Sigmoid colon (tissue), 4 donors: ENCODE data around the gene TMCO6.

Experiments
- CTCF ChIP-seq, 4 experiments: fragments of 450-650 bp in 3 of 4; fragments of 200-600 bp in 1 of 4; IDR thresholded peaks; one replicate each; pipeline ENCODE4 v1.5.1; 2016 to 2019; ENCODE audit warnings: antibody characterized with exemption in 4 of 4, mild to moderate bottlenecking in 3 of 4, moderate library complexity in 2 of 4
- EP300 ChIP-seq, 4 donors: sonication (generic); formaldehyde crosslinking; IDR thresholded peaks; one replicate each; pipeline ENCODE4 v1.6.1; 2017; ENCODE audit warnings: antibody characterized with exemption in 4 of 4
- POLR2A ChIP-seq, 2 donors: fragments of 450-650 bp; IDR thresholded peaks; one replicate each; pipeline ENCODE4 v1.6.1; 2016; ENCODE audit warnings: antibody characterized with exemption in 2 of 2, mild to moderate bottlenecking in 2 of 2, moderate library complexity in 2 of 2
- POLR2AphosphoS5 ChIP-seq, 4 donors: sonication (generic); formaldehyde crosslinking; IDR thresholded peaks; one replicate each; pipeline ENCODE4 v1.6.1; 2017; ENCODE audit warnings: antibody characterized with exemption in 4 of 4

GRCh38 chr5:140594169-140594568, 45.1 kb upstream of the TMCO6 start:
- no peak for TF ChIP-seq POLR2A (IDR thresholded peaks at IDR 0.05)
- TF ChIP-seq CTCF (IDR thresholded peaks at IDR 0.05) = no peak
- no peak for TF ChIP-seq EP300 (IDR thresholded peaks at IDR 0.05)
- TF ChIP-seq POLR2AphosphoS5 (IDR thresholded peaks at IDR 0.05) = no peak
